ENCODE data around the gene KCNG3. TPM values are rescaled to one million over a fixed set of nuclear protein-coding genes. Genes with fewer than 3 reads are reported as not detected.

Gene KCNG3
- total and polyA plus RNA-seq, 2 of the 13 experiments (the other 11 are each of a cell fraction or from before 2014, with no cell fraction given): 2.8 to 4.8 TPM

DNA sequence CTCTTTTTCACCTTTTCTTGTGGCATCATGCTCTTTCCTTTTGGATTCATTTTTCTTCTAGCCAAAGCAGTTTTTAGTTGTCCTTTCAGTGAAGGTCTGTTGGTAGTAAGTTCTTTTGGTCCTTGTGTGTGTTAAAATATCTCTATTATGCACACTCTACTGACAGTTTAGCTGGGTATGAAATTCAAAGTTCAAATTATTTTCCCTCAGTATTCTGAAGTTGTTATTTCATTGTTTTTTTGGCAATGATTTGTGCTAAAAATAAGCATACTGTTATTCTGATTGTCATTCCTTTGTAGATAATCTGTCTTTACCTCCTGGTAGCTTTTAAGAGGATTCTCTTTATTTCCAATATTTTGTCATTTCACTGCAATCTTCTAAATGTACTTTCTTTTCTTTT lies 79.6 kb downstream of the KCNG3 start:
- Histone ChIP-seq H2AFZ (ENCODE audit: low read length) (no peak overlapping the region), H3K4me3 (replicated peaks in 1 of 3; ENCODE audit: insufficient read depth in 1 of 3, low read depth in 2 of 3, low read length in 3 of 3) (no peak overlapping the region), H3K36me3 (replicated peaks in 1 of 2; ENCODE audit: control insufficient read depth in 1 of 2, insufficient read depth in 2 of 2, low read length in 2 of 2) (peaks cover 0 to 3% of the 10 kb centered on the region in 2 experiments; a peak in 2 of 5 replicates), H3K79me2 (ENCODE audit: insufficient read depth, low read length) (no peaks in the 10 kb centered on the region), H4K20me1 (ENCODE audit: insufficient read depth, low read length) (no peaks in the 10 kb centered on the region), H3K9ac (ENCODE audit: insufficient read depth, low read depth, low read length) (no peak overlapping the region), H3K4me2 (ENCODE audit: low read depth, low read length) (no peak overlapping the region), H3K4me1 (ENCODE audit: insufficient read depth, low read length) (no peaks in the 10 kb centered on the region), H3K9me3 (ENCODE audit: low read length) (peaks cover 25% of the 10 kb centered on the region), H3K27me3 (ENCODE audit: control insufficient read depth in 1 of 2, insufficient read depth in 2 of 2, low read length in 2 of 2) (no peaks in the 10 kb centered on the region), H3K27ac (ENCODE audit: extremely low read length, insufficient read depth, low read length) (no peak overlapping the region)
- in situ Hi-C loops (cut with HindIII; ENCODE audit: extremely low pct_ligation_motif_present, low pct_unique_long_range_greater_than_20kb): no loop called here
- no TSS peak for BruUV-seq (replicated peaks)
- POLR2A ChIA-PET: no interaction called here
- intact Hi-C loops (cut with micrococcal nuclease; ENCODE audit: unreplicated experiment): no loop called here
- CTCF ChIA-PET (ENCODE audit: low intra/inter-chr PET ratio, low total read pairs): no interaction called here
- TF ChIP-seq KDM2A (CRISPR knock-in tag; IDR thresholded peaks at IDR 0.05; ENCODE audit: borderline replicate concordance, low read depth): no peak
- peak; percentile 99 for TF ChIP-seq ZFP1 (CRISPR knock-in tag; IDR thresholded peaks at IDR 0.05)
- DNase-seq (ENCODE audit: low spot score) (no peak), ATAC-seq (no peak), FAIRE-seq (no peak)

DNA sequence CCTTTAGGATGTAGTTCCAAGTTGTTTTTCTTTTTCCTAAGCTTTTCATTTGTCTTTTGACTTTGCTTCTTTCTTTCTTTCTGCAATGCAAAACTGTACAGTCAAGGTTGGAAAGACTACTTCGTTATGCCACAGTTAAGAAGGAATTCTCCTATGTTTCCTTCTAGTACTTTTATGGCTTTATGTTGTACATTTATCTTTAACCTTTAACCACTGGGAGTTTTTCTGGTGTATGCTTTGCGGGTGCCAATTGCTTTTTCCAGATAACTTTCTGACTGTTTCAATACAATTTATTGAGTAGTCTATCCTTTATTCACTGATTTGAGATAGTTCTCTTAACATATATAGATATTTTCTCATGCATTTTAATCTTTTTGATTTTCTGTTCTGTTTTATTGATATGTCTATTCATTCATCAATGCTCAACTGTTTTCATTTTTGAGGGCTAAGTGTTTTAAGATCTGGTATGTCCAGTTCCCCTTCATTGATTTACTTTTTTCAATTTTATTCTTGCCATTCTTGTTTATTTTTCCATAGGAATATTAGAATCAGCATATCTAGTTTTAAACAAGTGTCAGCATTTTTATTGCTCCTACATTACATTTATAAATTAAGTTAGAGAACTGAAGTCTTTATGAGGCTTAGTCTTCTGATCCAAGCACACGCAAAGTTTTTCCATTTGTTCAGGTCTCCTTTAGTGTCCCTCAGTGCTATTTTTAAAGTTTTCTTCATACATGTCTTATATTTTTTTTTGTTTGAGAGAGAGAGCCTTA lies 82.9 kb downstream of the KCNG3 start:
- no peak for ATAC-seq
- ChIA-PET POLR2A (no interaction called here), CTCF (ENCODE audit: low intra/inter-chr PET ratio, low total read pairs) (no interaction called here)
- 94% methylated on average over 3 of the region's 3 CpGs for WGBS (ENCODE audit: low lambda C conversion rate)
- Histone ChIP-seq H3K79me2 (ENCODE audit: insufficient read depth, low read length) (no peaks in the 10 kb centered on the region), H3K27me3 (ENCODE audit: control insufficient read depth in 1 of 2, insufficient read depth in 2 of 2, low read length in 2 of 2) (no peaks in the 10 kb centered on the region), H3K4me1 (ENCODE audit: insufficient read depth, low read length) (no peaks in the 10 kb centered on the region), H3K36me3 (replicated peaks in 1 of 2; ENCODE audit: control insufficient read depth in 1 of 2, insufficient read depth in 2 of 2, low read length in 2 of 2) (peaks cover 0 to 3% of the 10 kb centered on the region in 2 experiments; a peak in 2 of 5 replicates), H3K4me3 (replicated peaks in 1 of 3; ENCODE audit: insufficient read depth in 1 of 3, low read depth in 2 of 3, low read length in 3 of 3) (no peak overlapping the region), H3K9me3 (ENCODE audit: low read length) (peaks cover 25% of the 10 kb centered on the region), H2AFZ (ENCODE audit: low read length) (no peak overlapping the region), H3K4me2 (ENCODE audit: low read depth, low read length) (no peak overlapping the region), H3K27ac (ENCODE audit: extremely low read length, insufficient read depth, low read length) (no peak overlapping the region), H4K20me1 (ENCODE audit: insufficient read depth, low read length) (no peaks in the 10 kb centered on the region), H3K9ac (ENCODE audit: insufficient read depth, low read depth, low read length) (no peak overlapping the region)
- TF ChIP-seq MAFF (IDR thresholded peaks at IDR 0.05; ENCODE audit: low read depth, low read length): peak; percentile 86
- TF ChIP-seq ZSCAN29 (CRISPR knock-in tag; conservative IDR thresholded peaks at IDR 0.05): no peak
- TF ChIP-seq, protein P1, sequence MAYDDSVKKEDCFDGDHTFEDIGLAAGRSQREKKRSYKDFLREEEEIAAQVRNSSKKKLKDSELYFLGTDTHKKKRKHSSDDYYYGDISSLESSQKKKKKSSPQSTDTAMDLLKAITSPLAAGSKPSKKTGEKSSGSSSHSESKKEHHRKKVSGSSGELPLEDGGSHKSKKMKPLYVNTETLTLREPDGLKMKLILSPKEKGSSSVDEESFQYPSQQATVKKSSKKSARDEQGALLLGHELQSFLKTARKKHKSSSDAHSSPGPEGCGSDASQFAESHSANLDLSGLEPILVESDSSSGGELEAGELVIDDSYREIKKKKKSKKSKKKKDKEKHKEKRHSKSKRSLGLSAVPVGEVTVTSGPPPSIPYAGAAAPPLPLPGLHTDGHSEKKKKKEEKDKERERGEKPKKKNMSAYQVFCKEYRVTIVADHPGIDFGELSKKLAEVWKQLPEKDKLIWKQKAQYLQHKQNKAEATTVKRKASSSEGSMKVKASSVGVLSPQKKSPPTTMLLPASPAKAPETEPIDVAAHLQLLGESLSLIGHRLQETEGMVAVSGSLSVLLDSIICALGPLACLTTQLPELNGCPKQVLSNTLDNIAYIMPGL (CRISPR knock-in tag; IDR thresholded peaks at IDR 0.05; ENCODE audit: borderline replicate concordance in 1 of 2, low read depth in 1 of 2): no peak
- no peak for TF ChIP-seq BCL6 (CRISPR knock-in tag; IDR thresholded peaks at IDR 0.05)
- no peak for TF ChIP-seq WIZ (CRISPR knock-in tag; IDR thresholded peaks at IDR 0.05)
- peak; percentile 78 to 90 for TF ChIP-seq MAFK (conservative IDR thresholded peaks at IDR 0.05 in 1 of 2, IDR thresholded peaks at IDR 0.05 in 1 of 2; ENCODE audit: low read length in 2 of 2)
- in situ Hi-C loops (cut with HindIII; ENCODE audit: extremely low pct_ligation_motif_present, low pct_unique_long_range_greater_than_20kb): no loop called here
- no peak for FAIRE-seq
- DNase-seq (ENCODE audit: low spot score): no peak
- no TSS peak for BruUV-seq (replicated peaks)
- intact Hi-C loops (cut with micrococcal nuclease; ENCODE audit: unreplicated experiment): no loop called here
